ENCODE results near the gene MYOM3. TPM values are rescaled to one million over a fixed set of nuclear protein-coding genes. Genes with fewer than 3 reads are reported as not detected.

MYOM3 gene
- total and polyA plus RNA-seq, 3 experiments from 2014 or later, result not detected

- H3K27ac Mint-ChIP-seq, result no peak overlapping the region
- no peak for DNase-seq
- Histone ChIP-seq H3K9me3 (ENCODE audit: low read length) (no peaks in the 10 kb centered on the region), H3K4me1 (ENCODE audit: insufficient read depth, low read length) (no peaks in the 10 kb centered on the region), H3K27ac (ENCODE audit: low read depth, low read length) (no peak overlapping the region), H3K36me3 (ENCODE audit: insufficient read depth, low read length) (no peaks in the 10 kb centered on the region), H3K27me3 (ENCODE audit: insufficient read depth, low read length, poor library complexity, severe bottlenecking) (no peaks in the 10 kb centered on the region), H3K4me3 (ENCODE audit: low read length) (no peak overlapping the region)
- ChIA-PET CTCF (no interaction called here), POLR2A (no interaction called here)
- H3K9me3 Mint-ChIP-seq, result peaks cover 0 to 5% (median 4%) of the 10 kb centered on the region in 5 donors
- H3K36me3 Mint-ChIP-seq, result peaks cover 0 to 5% (median 0%) of the 10 kb centered on the region in 3 donors
- H3K4me1 Mint-ChIP-seq, result no peaks in the 10 kb centered on the region
- H3K4me3 Mint-ChIP-seq, result no peak overlapping the region
- peaks cover 6 to 22% of the 10 kb centered on the region in 2 donors for H3K27me3 Mint-ChIP-seq
Observed at GRCh38 chr1:24065304-24065703, 46.6 kb downstream of the MYOM3 start.

- CTCF ChIA-PET, result interaction anchor here (1.4 kb wide), 1 partner anchor 10 kb away, joined by 3 read pairs; no protein-coding TSS in a partner anchor
- no peak for DNase-seq
- POLR2A ChIA-PET, result no interaction called here
- Mint-ChIP-seq H3K9me3 (peaks cover 0 to 5% (median 4%) of the 10 kb centered on the region in 5 donors), H3K4me1 (no peaks in the 10 kb centered on the region), H3K27me3 (peaks cover 10 to 11% of the 10 kb centered on the region in 2 donors), H3K4me3 (no peak overlapping the region), H3K27ac (no peak overlapping the region), H3K36me3 (peaks cover 0 to 5% (median 0%) of the 10 kb centered on the region in 3 donors)
- H3K27ac ChIP-seq (ENCODE audit: low read depth, low read length), result no peak overlapping the region
- no peak overlapping the region for H3K4me3 ChIP-seq (ENCODE audit: low read length)
- H3K27me3 ChIP-seq (ENCODE audit: insufficient read depth, low read length, poor library complexity, severe bottlenecking), result no peaks in the 10 kb centered on the region
- H3K9me3 ChIP-seq (ENCODE audit: low read length), result no peaks in the 10 kb centered on the region
- H3K36me3 ChIP-seq (ENCODE audit: insufficient read depth, low read length), result no peaks in the 10 kb centered on the region
- no peaks in the 10 kb centered on the region for H3K4me1 ChIP-seq (ENCODE audit: insufficient read depth, low read length)
Observed at GRCh38 chr1:24062221-24062620, 49.7 kb downstream of the MYOM3 start.

GRCh38 chr1:24060482-24060881 lies 51.5 kb downstream of the MYOM3 start:
- Mint-ChIP-seq H3K27me3 (peaks cover 10 to 11% of the 10 kb centered on the region in 2 donors), H3K36me3 (peaks cover 0 to 5% (median 0%) of the 10 kb centered on the region in 3 donors), H3K4me1 (no peaks in the 10 kb centered on the region), H3K9me3 (peaks cover 0 to 5% (median 4%) of the 10 kb centered on the region in 5 donors), H3K4me3 (no peak overlapping the region), H3K27ac (no peak overlapping the region)
- no peak for DNase-seq
- H3K27me3 ChIP-seq (ENCODE audit: insufficient read depth, low read length, poor library complexity, severe bottlenecking), result no peaks in the 10 kb centered on the region
- H3K4me1 ChIP-seq (ENCODE audit: insufficient read depth, low read length), result no peaks in the 10 kb centered on the region
- H3K36me3 ChIP-seq (ENCODE audit: insufficient read depth, low read length), result no peaks in the 10 kb centered on the region
- no peaks in the 10 kb centered on the region for H3K9me3 ChIP-seq (ENCODE audit: low read length)
- ChIA-PET CTCF (interaction anchor here (1.0 kb wide), 1 partner anchor 331 kb away, joined by 3 read pairs; no protein-coding TSS in a partner anchor), POLR2A (interaction anchor here (0.5 kb wide), 1 partner anchor 48 kb away, joined by 3 read pairs; no protein-coding TSS in a partner anchor)
- no peak overlapping the region for H3K27ac ChIP-seq (ENCODE audit: low read depth, low read length)
- no peak overlapping the region for H3K4me3 ChIP-seq (ENCODE audit: low read length)

GRCh38 chr1:24058671-24059455 lies 53.1 kb downstream of the MYOM3 start:
- Histone ChIP-seq H3K27me3 (ENCODE audit: insufficient read depth, low read length, poor library complexity, severe bottlenecking) (no peaks in the 10 kb centered on the region), H3K9me3 (ENCODE audit: low read length) (no peaks in the 10 kb centered on the region), H3K27ac (ENCODE audit: low read depth, low read length) (no peak overlapping the region), H3K4me1 (ENCODE audit: insufficient read depth, low read length) (no peaks in the 10 kb centered on the region), H3K36me3 (ENCODE audit: insufficient read depth, low read length) (no peaks in the 10 kb centered on the region), H3K4me3 (ENCODE audit: low read length) (no peak overlapping the region)
- peaks cover 0 to 5% (median 0%) of the 10 kb centered on the region in 3 donors for H3K36me3 Mint-ChIP-seq
- no peak for DNase-seq
- H3K9me3 Mint-ChIP-seq, result peaks cover 0 to 5% (median 4%) of the 10 kb centered on the region in 5 donors
- H3K4me1 Mint-ChIP-seq, result no peaks in the 10 kb centered on the region
- ChIA-PET POLR2A (no interaction called here), CTCF (no interaction called here)
- no peak overlapping the region for H3K27ac Mint-ChIP-seq
- H3K4me3 Mint-ChIP-seq, result no peak overlapping the region
- H3K27me3 Mint-ChIP-seq, result peaks cover 10 to 11% of the 10 kb centered on the region in 2 donors

GRCh38 chr1:24057171-24057570 lies 54.8 kb downstream of the MYOM3 start:
- POLR2A ChIA-PET, result no interaction called here
- Mint-ChIP-seq H3K4me3 (no peak overlapping the region), H3K27ac (no peak overlapping the region), H3K4me1 (no peaks in the 10 kb centered on the region), H3K36me3 (no peaks in the 10 kb centered on the region), H3K27me3 (peaks cover 3 to 8% of the 10 kb centered on the region in 2 donors), H3K9me3 (peaks cover 0 to 1% (median 0%) of the 10 kb centered on the region in 5 donors)
- H3K36me3 ChIP-seq (ENCODE audit: insufficient read depth, low read length), result no peaks in the 10 kb centered on the region
- no peaks in the 10 kb centered on the region for H3K4me1 ChIP-seq (ENCODE audit: insufficient read depth, low read length)
- DNase-seq, result no peak
- CTCF ChIA-PET, result no interaction called here
- H3K27me3 ChIP-seq (ENCODE audit: insufficient read depth, low read length, poor library complexity, severe bottlenecking), result no peaks in the 10 kb centered on the region
- no peaks in the 10 kb centered on the region for H3K9me3 ChIP-seq (ENCODE audit: low read length)
- H3K27ac ChIP-seq (ENCODE audit: low read depth, low read length), result no peak overlapping the region
- H3K4me3 ChIP-seq (ENCODE audit: low read length), result no peak overlapping the region

GRCh38 chr1:24055681-24056080 lies 56.3 kb downstream of the MYOM3 start:
- Mint-ChIP-seq H3K27ac (no peak overlapping the region), H3K4me1 (no peaks in the 10 kb centered on the region), H3K27me3 (peaks cover 4 to 6% of the 10 kb centered on the region in 2 donors), H3K36me3 (no peaks in the 10 kb centered on the region), H3K4me3 (no peak overlapping the region), H3K9me3 (no peaks in the 10 kb centered on the region)
- no peak for DNase-seq
- ChIA-PET POLR2A (no interaction called here), CTCF (no interaction called here)
- no peaks in the 10 kb centered on the region for H3K27me3 ChIP-seq (ENCODE audit: insufficient read depth, low read length, poor library complexity, severe bottlenecking)
- no peak overlapping the region for H3K4me3 ChIP-seq (ENCODE audit: low read length)
- H3K27ac ChIP-seq (ENCODE audit: low read depth, low read length), result no peak overlapping the region
- H3K36me3 ChIP-seq (ENCODE audit: insufficient read depth, low read length), result no peaks in the 10 kb centered on the region
- no peaks in the 10 kb centered on the region for H3K9me3 ChIP-seq (ENCODE audit: low read length)
- H3K4me1 ChIP-seq (ENCODE audit: insufficient read depth, low read length), result no peaks in the 10 kb centered on the region

GRCh38 chr1:24052220-24052619 lies 59.7 kb downstream of the MYOM3 start:
- Histone ChIP-seq H3K27ac (ENCODE audit: low read depth, low read length) (no peak overlapping the region), H3K4me1 (ENCODE audit: insufficient read depth, low read length) (no peaks in the 10 kb centered on the region), H3K36me3 (ENCODE audit: insufficient read depth, low read length) (no peaks in the 10 kb centered on the region), H3K27me3 (ENCODE audit: insufficient read depth, low read length, poor library complexity, severe bottlenecking) (no peaks in the 10 kb centered on the region), H3K4me3 (ENCODE audit: low read length) (no peak overlapping the region), H3K9me3 (ENCODE audit: low read length) (no peaks in the 10 kb centered on the region)
- ChIA-PET CTCF (no interaction called here), POLR2A (no interaction called here)
- no peak for DNase-seq
- H3K27ac Mint-ChIP-seq, result no peak overlapping the region
- no peak overlapping the region for H3K4me3 Mint-ChIP-seq
- H3K9me3 Mint-ChIP-seq, result no peaks in the 10 kb centered on the region
- no peaks in the 10 kb centered on the region for H3K36me3 Mint-ChIP-seq
- H3K27me3 Mint-ChIP-seq, result peaks cover 1 to 6% of the 10 kb centered on the region in 2 donors
- no peaks in the 10 kb centered on the region for H3K4me1 Mint-ChIP-seq

GRCh38 chr1:24051206-24051945 lies 60.6 kb downstream of the MYOM3 start:
- Histone ChIP-seq H3K4me3 (ENCODE audit: low read length) (no peak overlapping the region), H3K27ac (ENCODE audit: low read depth, low read length) (no peak overlapping the region), H3K36me3 (ENCODE audit: insufficient read depth, low read length) (no peaks in the 10 kb centered on the region), H3K9me3 (ENCODE audit: low read length) (no peaks in the 10 kb centered on the region), H3K4me1 (ENCODE audit: insufficient read depth, low read length) (no peaks in the 10 kb centered on the region), H3K27me3 (ENCODE audit: insufficient read depth, low read length, poor library complexity, severe bottlenecking) (no peaks in the 10 kb centered on the region)
- ChIA-PET POLR2A (no interaction called here), CTCF (no interaction called here)
- H3K4me1 Mint-ChIP-seq, result no peaks in the 10 kb centered on the region
- no peak overlapping the region for H3K4me3 Mint-ChIP-seq
- peaks cover 1 to 8% of the 10 kb centered on the region in 2 donors for H3K27me3 Mint-ChIP-seq
- no peaks in the 10 kb centered on the region for H3K9me3 Mint-ChIP-seq
- no peaks in the 10 kb centered on the region for H3K36me3 Mint-ChIP-seq
- no peak for DNase-seq
- no peak overlapping the region for H3K27ac Mint-ChIP-seq
